Measurements from ENCODE around the gene TLR4.

TLR4 gene

GRCh38 chr9:117734523-117735314 lies 30.5 kb downstream of the TLR4 start:
- H3K4me3 Mint-ChIP-seq = no peak overlapping the region
- DNase-seq (ENCODE audit: low spot score in 2 of 2) = no peak

GRCh38 chr9:117737721-117738226 lies 33.6 kb downstream of the TLR4 start:
- Mint-ChIP-seq H3K4me1 (no peaks in the 10 kb centered on the region), H3K4me3 (no peak overlapping the region), H3K27ac (ENCODE audit: low read depth) (no peak overlapping the region), H3K27me3 (peaks cover 16% of the 10 kb centered on the region), H3K36me3 (ENCODE audit: insufficient read depth) (no peaks in the 10 kb centered on the region), H3K9me3 (no peaks in the 10 kb centered on the region)
- ATAC-seq (replicated peaks; ENCODE audit: extremely low read depth, poor library complexity, severe bottlenecking) (no peak), DNase-seq (ENCODE audit: low spot score in 2 of 2) (no peak)

More at GRCh38 chr9:117734523-117735314, 30.5 kb downstream of the TLR4 start:
- no peaks in the 10 kb centered on the region for H3K4me1 Mint-ChIP-seq
- ATAC-seq (replicated peaks; ENCODE audit: extremely low read depth, poor library complexity, severe bottlenecking) = no peak
- no peak overlapping the region for H3K27ac Mint-ChIP-seq (ENCODE audit: low read depth)
- H3K36me3 Mint-ChIP-seq (ENCODE audit: insufficient read depth) = no peaks in the 10 kb centered on the region
- no peaks in the 10 kb centered on the region for H3K27me3 Mint-ChIP-seq
- no peaks in the 10 kb centered on the region for H3K9me3 Mint-ChIP-seq

GRCh38 chr9:117739206-117739605 lies 35.0 kb downstream of the TLR4 start:
- no peak overlapping the region for H3K4me3 Mint-ChIP-seq
- DNase-seq (ENCODE audit: low spot score in 2 of 2) (no peak), ATAC-seq (replicated peaks; ENCODE audit: extremely low read depth, poor library complexity, severe bottlenecking) (no peak)
- no peak overlapping the region for H3K27ac Mint-ChIP-seq (ENCODE audit: low read depth)
- H3K36me3 Mint-ChIP-seq (ENCODE audit: insufficient read depth) = no peaks in the 10 kb centered on the region
- no peaks in the 10 kb centered on the region for H3K4me1 Mint-ChIP-seq
- H3K27me3 Mint-ChIP-seq = peaks cover 24% of the 10 kb centered on the region
- no peaks in the 10 kb centered on the region for H3K9me3 Mint-ChIP-seq

- no peak for ATAC-seq (replicated peaks; ENCODE audit: extremely low read depth, poor library complexity, severe bottlenecking)
- H3K27ac Mint-ChIP-seq (ENCODE audit: low read depth) = no peak overlapping the region
- H3K36me3 Mint-ChIP-seq (ENCODE audit: insufficient read depth) = no peaks in the 10 kb centered on the region
- no peaks in the 10 kb centered on the region for H3K4me1 Mint-ChIP-seq
- H3K27me3 Mint-ChIP-seq = peaks cover 29% of the 10 kb centered on the region
- H3K4me3 Mint-ChIP-seq = no peak overlapping the region
- no peaks in the 10 kb centered on the region for H3K9me3 Mint-ChIP-seq
- DNase-seq (ENCODE audit: low spot score in 2 of 2) = no peak
These were observed 35.6 kb downstream of the TLR4 start for GRCh38 chr9:117739624-117740347.

DNA sequence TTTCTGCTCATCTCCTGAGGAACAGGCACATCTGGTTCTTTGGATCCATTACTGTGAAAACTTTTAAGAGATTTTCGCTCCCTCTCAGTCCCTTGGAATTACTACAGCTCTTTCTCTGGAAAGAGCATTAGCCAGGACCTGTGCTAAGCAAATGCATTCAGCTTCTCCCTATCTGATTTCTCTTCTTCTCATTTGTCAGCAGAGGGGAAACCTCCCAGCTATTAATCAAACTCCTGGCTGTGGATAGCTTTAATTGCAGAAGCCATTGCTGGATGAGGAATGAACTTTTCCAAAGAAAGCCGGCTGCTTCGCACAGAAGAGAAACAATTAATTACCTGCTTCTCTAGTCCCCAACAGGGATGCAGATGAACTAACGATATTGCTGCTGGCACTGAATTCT lies 37.9 kb downstream of the TLR4 start:
- no peaks in the 10 kb centered on the region for H3K4me1 Mint-ChIP-seq
- ATAC-seq (replicated peaks; ENCODE audit: extremely low read depth, poor library complexity, severe bottlenecking) (no peak), DNase-seq (ENCODE audit: low spot score in 2 of 2) (no peak)
- no peak overlapping the region for H3K4me3 Mint-ChIP-seq
- no peak overlapping the region for H3K27ac Mint-ChIP-seq (ENCODE audit: low read depth)
- no peaks in the 10 kb centered on the region for H3K36me3 Mint-ChIP-seq (ENCODE audit: insufficient read depth)
- peaks cover 53% of the 10 kb centered on the region for H3K27me3 Mint-ChIP-seq
- no peaks in the 10 kb centered on the region for H3K9me3 Mint-ChIP-seq

DNA sequence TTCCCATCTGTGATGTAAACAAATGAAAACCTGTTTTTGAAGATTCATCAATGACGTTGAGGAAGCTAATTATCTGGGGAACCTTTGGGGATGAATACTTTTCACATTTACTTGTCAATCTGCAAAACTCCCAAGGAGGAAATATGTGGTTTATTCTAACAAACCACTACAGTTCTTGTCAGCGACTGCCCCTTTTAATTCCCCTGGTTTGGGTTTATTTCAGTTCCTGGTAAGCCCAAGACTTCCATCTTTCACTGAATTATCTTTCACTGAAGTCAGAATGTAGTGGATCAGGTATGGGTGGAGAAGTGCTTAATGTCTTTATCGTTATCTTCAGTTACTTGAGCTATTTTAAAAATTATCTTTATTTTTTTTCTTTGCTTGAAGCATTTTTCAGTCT lies 40.2 kb downstream of the TLR4 start:
- DNase-seq (ENCODE audit: low spot score in 2 of 2) (no peak), ATAC-seq (replicated peaks; ENCODE audit: extremely low read depth, poor library complexity, severe bottlenecking) (no peak)
- Mint-ChIP-seq H3K4me1 (no peaks in the 10 kb centered on the region), H3K27ac (ENCODE audit: low read depth) (no peak overlapping the region), H3K36me3 (ENCODE audit: insufficient read depth) (no peaks in the 10 kb centered on the region), H3K9me3 (no peaks in the 10 kb centered on the region), H3K4me3 (no peak overlapping the region), H3K27me3 (peaks cover 67% of the 10 kb centered on the region)

GRCh38 chr9:117744856-117745389 lies 40.7 kb downstream of the TLR4 start:
- no peak for ATAC-seq (replicated peaks; ENCODE audit: extremely low read depth, poor library complexity, severe bottlenecking)
- no peak overlapping the region for H3K27ac Mint-ChIP-seq (ENCODE audit: low read depth)
- no peaks in the 10 kb centered on the region for H3K36me3 Mint-ChIP-seq (ENCODE audit: insufficient read depth)

DNA sequence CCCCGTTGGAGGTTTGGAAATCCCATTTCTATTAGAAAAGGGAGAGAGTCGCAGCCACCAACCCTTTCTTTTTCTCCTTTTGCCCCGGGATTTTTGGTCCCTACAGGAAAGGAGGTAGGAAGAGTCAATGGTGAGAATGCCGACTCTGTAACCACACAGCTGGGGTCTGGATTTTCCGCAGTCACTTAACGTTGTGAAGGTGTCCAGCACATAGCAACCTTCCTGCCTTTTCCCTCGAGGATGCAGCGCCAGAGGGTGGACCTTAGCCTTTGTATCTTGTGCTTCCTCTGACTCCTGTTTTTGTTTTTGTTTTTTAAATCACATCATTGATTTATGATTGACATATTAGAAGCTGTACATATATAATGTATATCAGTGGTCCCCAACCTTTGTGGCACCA lies 41.4 kb downstream of the TLR4 start:
- no peak for DNase-seq (ENCODE audit: low spot score in 2 of 2)
- H3K4me3 Mint-ChIP-seq = no peak overlapping the region
- no peaks in the 10 kb centered on the region for H3K36me3 Mint-ChIP-seq (ENCODE audit: insufficient read depth)
- ATAC-seq (replicated peaks; ENCODE audit: extremely low read depth, poor library complexity, severe bottlenecking) = no peak
- peaks cover 67% of the 10 kb centered on the region for H3K27me3 Mint-ChIP-seq
- no peaks in the 10 kb centered on the region for H3K9me3 Mint-ChIP-seq
- H3K4me1 Mint-ChIP-seq = no peaks in the 10 kb centered on the region
- no peak overlapping the region for H3K27ac Mint-ChIP-seq (ENCODE audit: low read depth)

More at GRCh38 chr9:117744856-117745389, 40.7 kb downstream of the TLR4 start:
- H3K27me3 Mint-ChIP-seq = peaks cover 67% of the 10 kb centered on the region
- no peak for DNase-seq (ENCODE audit: low spot score in 2 of 2)
- H3K9me3 Mint-ChIP-seq = no peaks in the 10 kb centered on the region
- no peaks in the 10 kb centered on the region for H3K4me1 Mint-ChIP-seq
- H3K4me3 Mint-ChIP-seq = no peak overlapping the region

GRCh38 chr9:117746263-117746662 lies 42.1 kb downstream of the TLR4 start:
- Mint-ChIP-seq H3K27ac (ENCODE audit: low read depth) (no peak overlapping the region), H3K4me3 (no peak overlapping the region), H3K36me3 (ENCODE audit: insufficient read depth) (no peaks in the 10 kb centered on the region), H3K4me1 (no peaks in the 10 kb centered on the region), H3K27me3 (peaks cover 64% of the 10 kb centered on the region), H3K9me3 (no peaks in the 10 kb centered on the region)
- no peak for ATAC-seq (replicated peaks; ENCODE audit: extremely low read depth, poor library complexity, severe bottlenecking)
- DNase-seq (ENCODE audit: low spot score in 2 of 2) = no peak

DNA sequence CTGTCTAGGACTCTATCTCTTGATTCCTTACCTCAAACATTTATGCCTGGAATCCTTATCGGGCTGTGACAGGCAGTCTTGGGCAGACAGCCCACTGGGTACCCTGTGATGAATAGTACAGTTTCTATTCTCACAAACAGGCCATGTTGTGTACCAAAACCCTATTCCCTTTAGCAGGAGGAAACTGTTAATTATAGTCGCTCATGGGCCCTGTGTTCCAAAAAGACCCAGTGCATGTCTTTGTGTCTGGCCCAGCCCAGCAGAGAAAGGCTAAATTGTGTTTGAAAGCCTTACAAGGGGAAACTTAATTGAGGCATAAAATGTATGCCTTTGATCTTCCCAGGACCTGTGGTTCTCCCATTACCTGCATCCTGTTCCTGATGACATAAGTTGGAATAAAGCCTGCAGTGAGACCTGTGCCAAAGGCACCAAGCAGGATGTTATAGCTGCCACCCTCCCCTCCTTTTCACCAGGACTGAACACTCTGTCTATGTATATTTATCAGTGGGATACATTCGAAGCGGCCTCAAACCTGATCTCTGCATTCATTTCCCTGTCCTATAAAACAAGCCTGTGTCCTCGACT lies 43.3 kb downstream of the TLR4 start:
- ATAC-seq (replicated peaks; ENCODE audit: extremely low read depth, poor library complexity, severe bottlenecking) (no peak), DNase-seq (ENCODE audit: low spot score in 2 of 2) (no peak)
- Mint-ChIP-seq H3K27me3 (peaks cover 59% of the 10 kb centered on the region), H3K4me1 (no peaks in the 10 kb centered on the region), H3K36me3 (ENCODE audit: insufficient read depth) (no peaks in the 10 kb centered on the region), H3K9me3 (no peaks in the 10 kb centered on the region), H3K4me3 (no peak overlapping the region), H3K27ac (ENCODE audit: low read depth) (no peak overlapping the region)

DNA sequence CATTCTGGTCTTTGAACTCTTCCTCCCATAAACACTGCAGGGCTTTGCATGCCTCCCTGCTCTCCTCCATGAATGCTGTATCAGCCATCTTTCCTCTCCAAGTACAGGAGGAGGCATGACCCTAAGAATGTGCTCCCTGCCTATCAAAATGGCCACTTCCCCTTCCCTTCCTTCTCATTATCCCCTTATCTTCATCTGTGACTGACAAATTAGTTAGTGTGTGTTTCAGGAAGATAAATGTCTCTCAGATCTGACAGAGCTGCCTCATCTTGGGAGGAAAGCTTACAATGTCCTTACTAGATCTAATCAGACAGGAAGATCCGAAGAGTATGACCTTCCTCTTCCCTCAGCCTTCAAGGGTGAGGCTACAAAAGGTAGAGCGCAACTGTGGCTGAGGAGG lies 46.2 kb downstream of the TLR4 start:
- H3K27me3 Mint-ChIP-seq = peaks cover 54% of the 10 kb centered on the region
- H3K27ac Mint-ChIP-seq (ENCODE audit: low read depth) = no peak overlapping the region
- no peaks in the 10 kb centered on the region for H3K4me1 Mint-ChIP-seq
- H3K4me3 Mint-ChIP-seq = no peak overlapping the region
- ATAC-seq (replicated peaks; ENCODE audit: extremely low read depth, poor library complexity, severe bottlenecking) = no peak
- no peak for DNase-seq (ENCODE audit: low spot score in 2 of 2)
- H3K9me3 Mint-ChIP-seq = no peaks in the 10 kb centered on the region
- H3K36me3 Mint-ChIP-seq (ENCODE audit: insufficient read depth) = no peaks in the 10 kb centered on the region

DNA sequence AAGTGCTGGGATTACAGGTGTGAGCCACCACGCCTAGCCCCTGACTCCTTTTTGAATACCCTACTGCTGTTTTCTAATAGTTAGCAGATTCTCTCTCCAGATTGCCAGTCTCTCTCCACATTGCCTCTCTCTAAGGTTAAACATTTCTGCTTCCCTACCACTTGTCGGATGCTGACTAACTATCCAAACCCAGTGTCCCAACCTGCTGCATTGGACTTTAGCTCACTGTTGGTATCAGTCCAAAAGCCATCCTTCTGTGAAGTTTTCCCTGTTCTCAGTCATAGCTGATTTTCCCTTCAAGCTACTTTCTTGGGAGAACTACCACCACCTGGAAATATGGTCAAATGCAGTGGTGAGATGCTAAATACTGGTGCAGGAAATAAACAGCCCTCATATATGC lies 48.7 kb downstream of the TLR4 start:
- no peak for DNase-seq (ENCODE audit: low spot score in 2 of 2)
- Mint-ChIP-seq H3K4me1 (no peaks in the 10 kb centered on the region), H3K27ac (ENCODE audit: low read depth) (no peak overlapping the region), H3K27me3 (peaks cover 32% of the 10 kb centered on the region), H3K9me3 (no peaks in the 10 kb centered on the region), H3K4me3 (no peak overlapping the region), H3K36me3 (ENCODE audit: insufficient read depth) (no peaks in the 10 kb centered on the region)
- ATAC-seq (replicated peaks; ENCODE audit: extremely low read depth, poor library complexity, severe bottlenecking) = no peak
